Trophoblast cell (in vitro differentiated cells and primary cell): Measurements from ENCODE around the gene MFF.
A peak's percentile ranks its signal among the peaks of the same experiment; 100 is the strongest.

Experiments used
- DNase-seq, 2 donors: peaks; one replicate each; pipeline ENCODE4 v3.0.0-alpha.2; 2016
- H2AFZ ChIP-seq: 2 replicates; pipeline ENCODE4 v1.6.1; 2013; ENCODE audit warnings: low read length, moderate library complexity, mild to moderate bottlenecking; ENCODE audit not compliant: insufficient read depth, poor library complexity
- H2AK5ac ChIP-seq: 2 replicates; pipeline ENCODE4 v1.6.1; 2013; ENCODE audit warnings: mild to moderate bottlenecking, low read length
- H2BK120ac ChIP-seq: 2 replicates; pipeline ENCODE4 v1.6.1; 2013; ENCODE audit warnings: low read length, mild to moderate bottlenecking, moderate library complexity; ENCODE audit not compliant: insufficient read depth, poor library complexity
- H2BK12ac ChIP-seq: 2 replicates; pipeline ENCODE4 v1.6.1; 2013; ENCODE audit warnings: mild to moderate bottlenecking, low read length, moderate library complexity
- H2BK5ac ChIP-seq: 2 replicates; pipeline ENCODE4 v1.6.1; 2013; ENCODE audit warnings: low read length, low read depth, moderate library complexity, mild to moderate bottlenecking; ENCODE audit not compliant: poor library complexity
- H3K14ac ChIP-seq: 2 replicates; pipeline ENCODE4 v1.6.1; 2013; ENCODE audit warnings: mild to moderate bottlenecking, low read length
- H3K18ac ChIP-seq: 2 replicates; pipeline ENCODE4 v1.6.1; 2013; ENCODE audit warnings: mild to moderate bottlenecking, low read length
- H3K23ac ChIP-seq: 2 replicates; pipeline ENCODE4 v1.6.1; 2013; ENCODE audit warnings: low read length
- H3K27ac ChIP-seq: 2 replicates; pipeline ENCODE4 v1.5.1; 2013; ENCODE audit warnings: low read depth, mild to moderate bottlenecking, inconsistent platforms, low read length, moderate library complexity
- H3K27me3 ChIP-seq: 2 replicates; pipeline ENCODE4 v1.6.1; 2013; ENCODE audit warnings: inconsistent platforms, mild to moderate bottlenecking, low read length, moderate library complexity; ENCODE audit not compliant: insufficient read depth
- H3K36me3 ChIP-seq, 2 experiments: 1 replicate in 1 of 2; 2 replicates in 1 of 2; pipeline ENCODE4 v1.6.1; 2013; ENCODE audit warnings: low read length in 2 of 2, mild to moderate bottlenecking in 2 of 2, moderate library complexity in 1 of 2; ENCODE audit not compliant: insufficient read depth in 2 of 2, control insufficient read depth in 1 of 2
- H3K4ac ChIP-seq: 2 replicates; pipeline ENCODE4 v1.6.1; 2013; ENCODE audit warnings: low read depth, mild to moderate bottlenecking, low read length, moderate library complexity
- H3K4me1 ChIP-seq, 2 experiments: 1 replicate in 1 of 2; 2 replicates in 1 of 2; pipeline ENCODE4 v1.6.1; 2013; ENCODE audit warnings: low read length in 2 of 2, mild to moderate bottlenecking in 2 of 2, moderate library complexity in 1 of 2; ENCODE audit not compliant: insufficient read depth in 2 of 2, control insufficient read depth in 1 of 2
- H3K4me2 ChIP-seq: 2 replicates; pipeline ENCODE4 v1.6.1; 2013; ENCODE audit warnings: inconsistent platforms, mild to moderate bottlenecking, low read length, moderate library complexity
- H3K4me3 ChIP-seq: 2 replicates; pipeline ENCODE4 v1.5.1; 2013; ENCODE audit warnings: mild to moderate bottlenecking, low read depth, low read length, inconsistent platforms
- H3K79me1 ChIP-seq: one replicate; pipeline ENCODE4 v1.6.1; 2013; ENCODE audit warnings: low read length
- H3K79me2 ChIP-seq: 2 replicates; pipeline ENCODE4 v1.6.1; 2013; ENCODE audit warnings: low read length, mild to moderate bottlenecking; ENCODE audit not compliant: control insufficient read depth, insufficient read depth, poor library complexity
- H3K9ac ChIP-seq: 2 replicates; pipeline ENCODE4 v1.6.1; 2013; ENCODE audit warnings: mild to moderate bottlenecking, low read length
- H3K9me3 ChIP-seq: 2 replicates; pipeline ENCODE4 v1.6.1; 2013; ENCODE audit warnings: low read depth, mild to moderate bottlenecking, control low read depth, inconsistent platforms, low read length; ENCODE audit not compliant: insufficient read depth
- H4K12ac ChIP-seq: 2 replicates; pipeline ENCODE4 v1.6.1; 2013; ENCODE audit warnings: low read depth, mild to moderate bottlenecking, low read length, moderate library complexity
- H4K8ac ChIP-seq: 2 replicates; pipeline ENCODE4 v1.6.1; 2013; ENCODE audit warnings: low read depth, mild to moderate bottlenecking, low read length, moderate library complexity
- H4K91ac ChIP-seq: one replicate; pipeline ENCODE4 v1.6.1; 2013; ENCODE audit warnings: low read depth, mild to moderate bottlenecking, low read length, moderate library complexity
- WGBS: extraction: QIAGEN DNeasy Blood & Tissue Kit; methylation state at CpG from one replicate; pipeline ENCODE4 v1.1.7; 2013; ENCODE audit warnings: missing lambda C conversion rate; ENCODE audit not compliant: insufficient read length, insufficient coverage; ENCODE audit errors: extremely low coverage; 5-methylcytosine and 5-hydroxymethylcytosine counted together

MFF gene

GRCh38 chr2:227348324-227348723 is 23.3 kb downstream of the MFF start:
- H3K79me2 ChIP-seq = no peaks in the 10 kb centered on the region
- H4K12ac ChIP-seq = no peak overlapping the region
- no peaks in the 10 kb centered on the region for H3K9me3 ChIP-seq
- no peaks in the 10 kb centered on the region for H3K4me1 ChIP-seq
- H4K8ac ChIP-seq = no peak overlapping the region
- no peak overlapping the region for H3K23ac ChIP-seq
- H3K36me3 ChIP-seq = peaks cover 4% of the 10 kb centered on the region in 2 experiments
- WGBS = no CpG with 5 or more reads among the region's 2 CpGs
- H2BK120ac ChIP-seq = no peak overlapping the region
- no peak overlapping the region for H4K91ac ChIP-seq
- H2AFZ ChIP-seq = no peak overlapping the region
- H3K4ac ChIP-seq = no peak overlapping the region
- no peak overlapping the region for H3K14ac ChIP-seq
- no peak overlapping the region for H3K4me2 ChIP-seq
- H2AK5ac ChIP-seq = no peak overlapping the region
- H3K4me3 ChIP-seq = no peak overlapping the region
- H3K27ac ChIP-seq = no peak overlapping the region
- H3K79me1 ChIP-seq = no peaks in the 10 kb centered on the region
- H2BK12ac ChIP-seq = no peak overlapping the region
- no peak for DNase-seq
- no peak overlapping the region for H3K18ac ChIP-seq
- H3K9ac ChIP-seq = no peak overlapping the region
- H3K27me3 ChIP-seq = no peaks in the 10 kb centered on the region
- H2BK5ac ChIP-seq = no peak overlapping the region

- no peak overlapping the region for H3K4ac ChIP-seq
- no peak overlapping the region for H3K23ac ChIP-seq
- no peak overlapping the region for H2BK5ac ChIP-seq
- H3K4me3 ChIP-seq = no peak overlapping the region
- H4K91ac ChIP-seq = no peak overlapping the region
- no peak overlapping the region for H2AK5ac ChIP-seq
- no peaks in the 10 kb centered on the region for H3K27me3 ChIP-seq
- H3K4me1 ChIP-seq = no peaks in the 10 kb centered on the region
- H2AFZ ChIP-seq = no peak overlapping the region
- no peak overlapping the region for H3K14ac ChIP-seq
- no CpG with 5 or more reads among the region's 7 CpGs for WGBS
- no peak overlapping the region for H3K9ac ChIP-seq
- no peak overlapping the region for H3K27ac ChIP-seq
- H3K36me3 ChIP-seq = peaks cover 4% of the 10 kb centered on the region in 2 experiments
- H2BK120ac ChIP-seq = no peak overlapping the region
- no peak for DNase-seq
- no peaks in the 10 kb centered on the region for H3K79me1 ChIP-seq
- no peak overlapping the region for H4K8ac ChIP-seq
- H3K79me2 ChIP-seq = no peaks in the 10 kb centered on the region
- H2BK12ac ChIP-seq = no peak overlapping the region
- no peak overlapping the region for H3K18ac ChIP-seq
- no peaks in the 10 kb centered on the region for H3K9me3 ChIP-seq
- H4K12ac ChIP-seq = no peak overlapping the region
- no peak overlapping the region for H3K4me2 ChIP-seq
Measured at GRCh38 chr2:227349989-227350612, 25.1 kb downstream of the MFF start.

DNA sequence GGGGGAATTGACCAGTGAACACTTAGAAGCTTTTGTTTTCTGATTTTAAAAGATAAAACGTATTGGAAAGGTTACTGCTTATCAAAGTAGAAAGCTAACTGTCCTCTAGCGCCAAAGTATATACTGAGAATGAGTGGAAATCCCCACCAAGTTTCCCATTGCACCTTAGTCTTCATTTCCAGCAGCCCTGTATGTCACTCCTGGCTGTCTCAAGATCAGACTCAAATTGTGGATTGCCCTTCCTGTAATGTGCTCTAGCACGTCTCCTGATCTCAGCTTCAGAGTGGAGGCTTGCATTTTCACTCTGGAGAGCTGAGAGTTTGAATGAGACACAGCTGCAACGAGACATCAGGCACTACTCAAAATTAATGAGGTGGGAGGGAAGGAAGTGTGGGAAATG is 26.6 kb downstream of the MFF start:
- H3K9ac ChIP-seq = no peak overlapping the region
- no peak overlapping the region for H3K14ac ChIP-seq
- no peak overlapping the region for H3K27ac ChIP-seq
- no peak overlapping the region for H2BK12ac ChIP-seq
- no peaks in the 10 kb centered on the region for H3K79me1 ChIP-seq
- no peak overlapping the region for H4K8ac ChIP-seq
- H2AFZ ChIP-seq = no peak overlapping the region
- H3K4me2 ChIP-seq = no peak overlapping the region
- DNase-seq = no peak
- H3K4ac ChIP-seq = no peak overlapping the region
- H2AK5ac ChIP-seq = no peak overlapping the region
- H3K79me2 ChIP-seq = no peaks in the 10 kb centered on the region
- H3K4me1 ChIP-seq = no peaks in the 10 kb centered on the region
- H2BK120ac ChIP-seq = no peak overlapping the region
- H3K23ac ChIP-seq = no peak overlapping the region
- WGBS = no CpG with 5 or more reads among the region's 4 CpGs
- H4K91ac ChIP-seq = no peak overlapping the region
- H3K36me3 ChIP-seq = peaks cover 7 to 10% of the 10 kb centered on the region in 2 experiments
- H3K4me3 ChIP-seq = no peak overlapping the region
- H3K9me3 ChIP-seq = no peaks in the 10 kb centered on the region
- no peak overlapping the region for H3K18ac ChIP-seq
- H2BK5ac ChIP-seq = no peak overlapping the region
- no peak overlapping the region for H4K12ac ChIP-seq
- H3K27me3 ChIP-seq = no peaks in the 10 kb centered on the region

GRCh38 chr2:227360351-227360750 is 35.3 kb downstream of the MFF start:
- H3K18ac ChIP-seq = no peak overlapping the region
- H3K14ac ChIP-seq = no peak overlapping the region
- no peak overlapping the region for H4K12ac ChIP-seq
- H3K79me1 ChIP-seq = no peaks in the 10 kb centered on the region
- DNase-seq = peak in 1 of 2 donors; percentile 4
- H3K4ac ChIP-seq = no peak overlapping the region
- H3K4me1 ChIP-seq = no peaks in the 10 kb centered on the region
- H4K91ac ChIP-seq = no peak overlapping the region
- H3K79me2 ChIP-seq = no peaks in the 10 kb centered on the region
- H3K9ac ChIP-seq = no peak overlapping the region
- no peak overlapping the region for H2AFZ ChIP-seq
- H3K27me3 ChIP-seq = no peaks in the 10 kb centered on the region
- H3K9me3 ChIP-seq = no peaks in the 10 kb centered on the region
- H2BK5ac ChIP-seq = no peak overlapping the region
- no CpG with 5 or more reads among the region's 5 CpGs for WGBS
- H3K4me2 ChIP-seq = no peak overlapping the region
- H2AK5ac ChIP-seq = no peak overlapping the region
- no peak overlapping the region for H4K8ac ChIP-seq
- no peak overlapping the region for H3K4me3 ChIP-seq
- H3K36me3 ChIP-seq = peaks cover 5 to 12% of the 10 kb centered on the region in 2 experiments
- H3K27ac ChIP-seq = no peak overlapping the region
- no peak overlapping the region for H3K23ac ChIP-seq
- no peak overlapping the region for H2BK12ac ChIP-seq
- H2BK120ac ChIP-seq = no peak overlapping the region
